Retina (tissue), 1 donor: Measurements from ENCODE around the gene SHB.

ENCODE experiments used
- DNase-seq: peaks from one replicate; pipeline ENCODE4 v3.0.0-alpha.2; 2016

Gene SHB

GRCh38 chr9:38088006-38088925 lies 19.2 kb upstream of the SHB start:
- peak; percentile 79 for DNase-seq

GRCh38 chr9:38086496-38086895 lies 17.5 kb upstream of the SHB start:
- DNase-seq: no peak

- no peak for DNase-seq
Observed at GRCh38 chr9:38085308-38085707, 16.3 kb upstream of the SHB start.

GRCh38 chr9:38084556-38084880 lies 15.5 kb upstream of the SHB start:
- DNase-seq: no peak

GRCh38 chr9:38083858-38084555 lies 15.0 kb upstream of the SHB start:
- DNase-seq: no peak

- no peak for DNase-seq
Observed at GRCh38 chr9:38082446-38083287, 13.6 kb upstream of the SHB start.

- no peak for DNase-seq
Observed at GRCh38 chr9:38081356-38082108, 12.5 kb upstream of the SHB start.

- no peak for DNase-seq
Observed at GRCh38 chr9:38079461-38080031, 10.5 kb upstream of the SHB start.

GRCh38 chr9:38075272-38075671 lies 6.2 kb upstream of the SHB start:
- DNase-seq: no peak

- DNase-seq: no peak
Observed at GRCh38 chr9:38074441-38074961, 5.5 kb upstream of the SHB start.

- DNase-seq: no peak
Observed at GRCh38 chr9:38073882-38074281, 4.9 kb upstream of the SHB start.

- DNase-seq: no peak
Observed at GRCh38 chr9:38071470-38072134, 2.6 kb upstream of the SHB start.

- DNase-seq: peak; percentile 67
Observed at GRCh38 chr9:38067859-38068681, 957 bp downstream of the SHB start.

- DNase-seq: peak; percentile 74
Observed at GRCh38 chr9:38066914-38067858, 1.8 kb downstream of the SHB start.

- DNase-seq: no peak
Observed at GRCh38 chr9:38066197-38066913, 2.7 kb downstream of the SHB start.

GRCh38 chr9:38065369-38066075 lies 3.5 kb downstream of the SHB start:
- no peak for DNase-seq

- DNase-seq: no peak
Observed at GRCh38 chr9:38064842-38065368, 4.1 kb downstream of the SHB start.

- no peak for DNase-seq
Observed at GRCh38 chr9:38063363-38063707, 5.7 kb downstream of the SHB start.
